ENCODE data around the gene PFKP. TPM values are rescaled to one million over a fixed set of nuclear protein-coding genes. Genes with fewer than 3 reads are reported as not detected.

PFKP gene
- total and polyA plus RNA-seq, 2 experiments from 2014 or later: 639 to 781 TPM

DNA sequence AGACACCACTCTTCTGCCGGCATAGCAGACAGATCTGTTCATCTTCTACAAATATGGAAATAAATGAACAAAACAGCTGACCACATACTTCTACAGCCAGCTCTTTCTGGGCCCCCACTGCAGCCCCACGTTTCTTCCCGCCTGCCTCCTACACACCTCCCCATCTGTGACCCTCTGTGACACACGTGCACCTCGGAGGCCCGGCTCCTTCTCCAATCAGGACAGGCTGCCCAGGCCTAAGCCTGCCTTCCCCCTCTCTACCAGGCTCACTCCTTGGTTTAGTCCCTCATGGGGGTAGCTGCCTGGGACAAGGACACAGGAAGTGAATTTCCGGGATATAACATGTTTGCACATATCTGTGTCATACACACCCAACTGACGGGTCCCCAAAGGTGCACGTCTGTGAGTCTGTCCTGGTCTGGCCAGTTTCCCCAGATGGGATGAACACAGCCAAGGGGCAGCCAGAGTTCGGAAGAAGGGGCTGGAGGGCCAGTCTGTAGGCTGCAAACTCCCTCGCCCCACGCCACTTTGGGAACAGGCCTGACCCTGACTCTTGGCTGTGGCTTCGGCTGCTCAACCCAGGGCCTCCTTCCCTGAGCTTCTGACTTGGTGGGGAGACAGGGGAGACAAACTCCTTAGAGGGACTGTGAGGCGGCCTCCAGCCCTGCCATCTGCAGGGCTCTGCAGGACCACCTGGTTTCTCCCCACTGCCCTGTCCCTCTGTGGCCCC, 75.0 kb downstream of the PFKP start:
- TF ChIP-seq, protein P1, sequence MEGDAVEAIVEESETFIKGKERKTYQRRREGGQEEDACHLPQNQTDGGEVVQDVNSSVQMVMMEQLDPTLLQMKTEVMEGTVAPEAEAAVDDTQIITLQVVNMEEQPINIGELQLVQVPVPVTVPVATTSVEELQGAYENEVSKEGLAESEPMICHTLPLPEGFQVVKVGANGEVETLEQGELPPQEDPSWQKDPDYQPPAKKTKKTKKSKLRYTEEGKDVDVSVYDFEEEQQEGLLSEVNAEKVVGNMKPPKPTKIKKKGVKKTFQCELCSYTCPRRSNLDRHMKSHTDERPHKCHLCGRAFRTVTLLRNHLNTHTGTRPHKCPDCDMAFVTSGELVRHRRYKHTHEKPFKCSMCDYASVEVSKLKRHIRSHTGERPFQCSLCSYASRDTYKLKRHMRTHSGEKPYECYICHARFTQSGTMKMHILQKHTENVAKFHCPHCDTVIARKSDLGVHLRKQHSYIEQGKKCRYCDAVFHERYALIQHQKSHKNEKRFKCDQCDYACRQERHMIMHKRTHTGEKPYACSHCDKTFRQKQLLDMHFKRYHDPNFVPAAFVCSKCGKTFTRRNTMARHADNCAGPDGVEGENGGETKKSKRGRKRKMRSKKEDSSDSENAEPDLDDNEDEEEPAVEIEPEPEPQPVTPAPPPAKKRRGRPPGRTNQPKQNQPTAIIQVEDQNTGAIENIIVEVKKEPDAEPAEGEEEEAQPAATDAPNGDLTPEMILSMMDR (IDR thresholded peaks at IDR 0.05; ENCODE audit: low read depth, low read length): no peak
- peak overlapping the region; percentile 80 for H3K27ac ChIP-seq
- H3K4me3 ChIP-seq: no peak overlapping the region
- H3K36me3 ChIP-seq: peaks cover 81% of the 10 kb centered on the region
- no peaks in the 10 kb centered on the region for H3K9me3 ChIP-seq (ENCODE audit: low read depth)
- no peak for DNase-seq (ENCODE audit: low read depth in 1 of 2, low spot score in 1 of 2)
- H3K4me1 ChIP-seq (ENCODE audit: low read depth): no peaks in the 10 kb centered on the region
- H3K27me3 ChIP-seq: no peaks in the 10 kb centered on the region

DNA sequence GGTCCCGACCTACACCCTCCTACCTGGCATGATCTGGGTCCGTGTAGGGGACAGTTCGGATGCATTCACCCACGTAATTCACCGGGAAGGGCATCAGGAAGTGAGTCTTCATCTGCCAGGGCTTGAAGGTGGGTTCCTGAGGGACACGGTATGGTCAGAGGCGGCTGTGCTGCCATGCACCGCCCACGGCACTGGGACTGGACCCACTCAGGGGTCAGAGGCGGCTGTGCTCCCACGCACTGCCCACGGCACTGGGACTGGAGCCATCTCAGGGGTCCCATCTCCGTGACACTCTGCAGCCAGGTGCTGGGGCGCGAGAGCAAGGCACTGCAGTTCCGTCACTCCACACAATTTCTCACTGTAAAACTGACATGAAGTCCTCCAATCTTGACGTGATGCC, 76.0 kb downstream of the PFKP start:
- TF ChIP-seq, protein P1 (IDR thresholded peaks at IDR 0.05; ENCODE audit: low read depth, low read length): no peak
- DNase-seq (ENCODE audit: low read depth in 1 of 2, low spot score in 1 of 2): no peak
- peaks cover 82% of the 10 kb centered on the region for H3K36me3 ChIP-seq
- no peaks in the 10 kb centered on the region for H3K9me3 ChIP-seq (ENCODE audit: low read depth)
- H3K27ac ChIP-seq: peak overlapping the region; percentile 80
- no peaks in the 10 kb centered on the region for H3K27me3 ChIP-seq
- no peaks in the 10 kb centered on the region for H3K4me1 ChIP-seq (ENCODE audit: low read depth)
- no peak overlapping the region for H3K4me3 ChIP-seq

DNA sequence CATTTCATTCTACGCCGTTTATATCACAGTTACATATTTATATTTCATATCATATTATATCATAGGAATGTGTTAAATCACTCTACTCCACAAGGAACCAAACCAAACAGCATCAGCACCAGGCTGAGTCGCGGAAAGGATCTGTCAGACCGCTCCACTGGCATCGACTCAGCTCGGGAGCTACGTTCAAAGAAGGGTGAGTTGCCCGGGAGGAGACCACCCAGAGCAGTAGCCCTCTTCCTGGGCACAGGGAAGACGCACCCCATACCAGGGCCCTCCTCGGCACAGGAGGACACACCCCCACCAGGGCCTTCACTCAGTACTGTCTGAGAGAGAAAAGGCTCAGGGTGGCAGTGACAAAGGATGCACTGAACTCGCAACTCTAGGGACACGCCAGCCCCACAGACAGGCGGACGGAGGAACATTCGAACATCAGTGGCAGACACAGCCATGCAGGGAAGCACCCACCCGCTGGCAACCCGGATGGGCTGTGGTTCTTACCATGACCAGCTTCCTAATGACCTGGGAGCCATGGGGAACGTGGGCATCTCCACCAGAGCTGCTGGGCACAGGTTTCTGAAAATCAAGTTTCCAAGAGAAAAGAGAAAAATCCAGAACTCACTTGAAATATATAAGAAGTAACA, 76.6 kb downstream of the PFKP start:
- H3K27me3 ChIP-seq: no peaks in the 10 kb centered on the region
- peaks cover 84% of the 10 kb centered on the region for H3K36me3 ChIP-seq
- H3K27ac ChIP-seq: no peak overlapping the region
- DNase-seq (ENCODE audit: low read depth in 1 of 2, low spot score in 1 of 2): no peak
- TF ChIP-seq, protein P1 (IDR thresholded peaks at IDR 0.05; ENCODE audit: low read depth, low read length): no peak
- no peaks in the 10 kb centered on the region for H3K4me1 ChIP-seq (ENCODE audit: low read depth)
- H3K4me3 ChIP-seq: no peak overlapping the region
- H3K9me3 ChIP-seq (ENCODE audit: low read depth): no peaks in the 10 kb centered on the region

DNA sequence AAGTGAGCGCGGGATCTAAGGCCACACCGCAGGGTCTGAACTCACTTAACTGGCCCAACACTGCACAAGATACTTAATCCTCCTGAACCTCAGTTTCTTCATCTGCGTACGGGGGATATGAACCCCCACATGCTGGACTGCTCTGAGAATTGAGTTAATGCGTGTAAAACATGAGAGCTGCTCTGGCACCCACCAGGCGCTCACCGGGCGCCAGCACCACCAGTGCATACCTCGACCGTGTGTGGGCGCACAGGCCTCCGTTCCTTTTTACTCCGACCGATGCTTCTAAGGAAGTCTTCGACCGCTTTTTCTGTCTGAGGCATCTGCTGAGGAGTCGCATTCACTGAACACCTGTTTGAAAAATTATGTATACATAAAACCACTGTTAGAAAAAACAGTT, 78.0 kb downstream of the PFKP start:
- no peaks in the 10 kb centered on the region for H3K27me3 ChIP-seq
- no peaks in the 10 kb centered on the region for H3K4me1 ChIP-seq (ENCODE audit: low read depth)
- DNase-seq (ENCODE audit: low read depth in 1 of 2, low spot score in 1 of 2): no peak
- TF ChIP-seq, protein P1 (IDR thresholded peaks at IDR 0.05; ENCODE audit: low read depth, low read length): no peak
- H3K9me3 ChIP-seq (ENCODE audit: low read depth): no peaks in the 10 kb centered on the region
- H3K4me3 ChIP-seq: no peak overlapping the region
- no peak overlapping the region for H3K27ac ChIP-seq
- H3K36me3 ChIP-seq: peaks cover 85% of the 10 kb centered on the region

- TF ChIP-seq, protein P1 (IDR thresholded peaks at IDR 0.05; ENCODE audit: low read depth, low read length): no peak
- Histone ChIP-seq H3K4me3 (no peak overlapping the region), H3K4me1 (ENCODE audit: low read depth) (no peaks in the 10 kb centered on the region), H3K27ac (no peak overlapping the region), H3K27me3 (no peaks in the 10 kb centered on the region), H3K9me3 (ENCODE audit: low read depth) (no peaks in the 10 kb centered on the region), H3K36me3 (peaks cover 82% of the 10 kb centered on the region)
- no peak for DNase-seq (ENCODE audit: low read depth in 1 of 2, low spot score in 1 of 2)
These were observed 78.9 kb downstream of the PFKP start for GRCh38 chr10:3146289-3146688.

Measured in cardiac muscle cell (in vitro differentiated cells and primary cell).